Neural progenitor cell (in vitro differentiated cells): Measurements from ENCODE around the gene TASOR2. TPM values are rescaled to one million over a fixed set of nuclear protein-coding genes. Genes with fewer than 3 reads are reported as not detected.

ENCODE experiments used
- DNase-seq: peaks from one replicate; pipeline ENCODE4 v3.0.0-alpha.2; 2016; ENCODE audit warnings: low spot score
- H2AFZ ChIP-seq: fragments of 200-600 bp; sonication (generic); replicated peaks from 2 replicates; pipeline ENCODE4 v1.6.1; 2016; ENCODE audit warnings: antibody characterized with exemption
- H3F3A ChIP-seq: fragments of 200-600 bp; sonication (generic); 2 replicates; pipeline ENCODE4 v1.6.1; 2016; ENCODE audit warnings: antibody characterized with exemption, low read depth
- H3K27ac ChIP-seq: fragments of 200-600 bp; sonication (generic); 2 replicates; pipeline ENCODE4 v1.5.1; 2016; ENCODE audit warnings: mild to moderate bottlenecking
- H3K27me3 ChIP-seq: fragments of 200-600 bp; sonication (generic); 2 replicates; pipeline ENCODE4 v1.6.1; 2016; ENCODE audit warnings: mild to moderate bottlenecking, moderate library complexity
- H3K36me3 ChIP-seq: fragments of 200-600 bp; sonication (generic); 2 replicates; pipeline ENCODE4 v1.5.1; 2016
- H3K4me1 ChIP-seq: fragments of 200-600 bp; sonication (generic); 2 replicates; pipeline ENCODE4 v1.6.1; 2016; ENCODE audit warnings: mixed run types
- H3K4me2 ChIP-seq: fragments of 200-600 bp; sonication (generic); 2 replicates; pipeline ENCODE4 v1.6.1; 2016
- H3K4me3 ChIP-seq: fragments of 200-600 bp; sonication (generic); 2 replicates; pipeline ENCODE4 v1.5.1; 2016
- H3K79me2 ChIP-seq: fragments of 200-600 bp; sonication (generic); 2 replicates; pipeline ENCODE4 v1.6.1; 2016; ENCODE audit warnings: low read depth
- H3K9ac ChIP-seq: fragments of 200-600 bp; sonication (generic); 2 replicates; pipeline ENCODE4 v1.6.1; 2016
- H3K9me3 ChIP-seq: fragments of 200-600 bp; sonication (generic); 2 replicates; pipeline ENCODE4 v1.5.1; 2016; ENCODE audit warnings: low read depth
- H4K20me1 ChIP-seq: fragments of 200-600 bp; sonication (generic); 2 replicates; pipeline ENCODE4 v1.6.1; 2016; ENCODE audit warnings: low read depth
- H3K27ac Mint-ChIP-seq: 3 replicates; pipeline ENCODE4 v1.8.0; 2021; ENCODE audit warnings: mixed read lengths
- H3K27me3 Mint-ChIP-seq: 2 replicates; pipeline ENCODE4 v1.8.0; 2022; ENCODE audit warnings: low read depth, mild to moderate bottlenecking, inconsistent platforms, moderate library complexity, mixed read lengths; ENCODE audit not compliant: insufficient read depth
- H3K36me3 Mint-ChIP-seq: 3 replicates; pipeline ENCODE4 v1.8.0; 2021; ENCODE audit warnings: mixed read lengths
- H3K4me1 Mint-ChIP-seq: 3 replicates; pipeline ENCODE4 v1.8.0; 2021; ENCODE audit warnings: mixed read lengths
- H3K4me3 Mint-ChIP-seq: 3 replicates; pipeline ENCODE4 v1.8.0; 2021; ENCODE audit warnings: mild to moderate bottlenecking, moderate library complexity, mixed read lengths
- H3K9me3 Mint-ChIP-seq: 3 replicates; pipeline ENCODE4 v1.8.0; 2020; ENCODE audit warnings: mixed read lengths
- CTCF ChIP-seq: fragments of 200-600 bp; sonication (generic); IDR thresholded peaks from 2 replicates; pipeline ENCODE4 v1.5.1; 2017; ENCODE audit warnings: antibody characterized with exemption, mild to moderate bottlenecking
- EZH2 ChIP-seq: fragments of 200-600 bp; sonication (generic); IDR thresholded peaks from 2 replicates; pipeline ENCODE4 v1.6.1; 2017; ENCODE audit warnings: antibody characterized with exemption, mild to moderate bottlenecking, moderate library complexity
- EZH2phosphoT487 ChIP-seq: fragments of 200-600 bp; sonication (generic); IDR thresholded peaks from 2 replicates; pipeline ENCODE4 v1.6.1; 2017; ENCODE audit warnings: antibody characterized with exemption
- total RNA-seq: library from RNA; depleted of rRNA; stranded (reverse); fragments of >200 nt; gene quantifications from 2 replicates; pipeline ENCODE4 v1.2.3, GENCODE V29; 2015; ENCODE audit warnings: low replicate concordance

Gene TASOR2
- total RNA-seq, 1 donor from 2014 or later: 32.7 TPM

GRCh38 chr10:5710859-5711258, 26.2 kb downstream of the TASOR2 start:
- Histone ChIP-seq H3K4me1 (no peaks in the 10 kb centered on the region), H3K4me2 (no peak overlapping the region), H2AFZ (no peak overlapping the region), H3K9ac (no peak overlapping the region), H4K20me1 (no peaks in the 10 kb centered on the region), H3K27me3 (no peaks in the 10 kb centered on the region), H3K4me3 (no peak overlapping the region), H3F3A (no peaks in the 10 kb centered on the region), H3K27ac (no peak overlapping the region), H3K36me3 (no peaks in the 10 kb centered on the region), H3K79me2 (peaks cover 61% of the 10 kb centered on the region), H3K9me3 (no peaks in the 10 kb centered on the region)
- no peak overlapping the region for H3K4me3 Mint-ChIP-seq
- no peaks in the 10 kb centered on the region for H3K9me3 Mint-ChIP-seq
- peaks cover 3% of the 10 kb centered on the region for H3K27me3 Mint-ChIP-seq
- no peak for DNase-seq
- no peak for TF ChIP-seq EZH2phosphoT487
- TF ChIP-seq CTCF: no peak
- TF ChIP-seq EZH2: no peak
- H3K27ac Mint-ChIP-seq: no peak overlapping the region
- no peaks in the 10 kb centered on the region for H3K4me1 Mint-ChIP-seq
- H3K36me3 Mint-ChIP-seq: peaks cover 5% of the 10 kb centered on the region

GRCh38 chr10:5711642-5712041, 27.0 kb downstream of the TASOR2 start:
- H3K4me1 ChIP-seq: no peaks in the 10 kb centered on the region
- TF ChIP-seq CTCF (no peak), EZH2phosphoT487 (no peak), EZH2 (no peak)
- H3K4me2 ChIP-seq: no peak overlapping the region
- no peak overlapping the region for H3K4me3 ChIP-seq
- H2AFZ ChIP-seq: no peak overlapping the region
- H3K27ac ChIP-seq: no peak overlapping the region
- DNase-seq: no peak
- Mint-ChIP-seq H3K27me3 (peaks cover 3% of the 10 kb centered on the region), H3K27ac (no peak overlapping the region), H3K4me3 (no peak overlapping the region), H3K36me3 (peaks cover 5% of the 10 kb centered on the region), H3K9me3 (no peaks in the 10 kb centered on the region), H3K4me1 (no peaks in the 10 kb centered on the region)
- no peaks in the 10 kb centered on the region for H3F3A ChIP-seq
- H4K20me1 ChIP-seq: no peaks in the 10 kb centered on the region
- H3K79me2 ChIP-seq: peaks cover 60% of the 10 kb centered on the region
- no peaks in the 10 kb centered on the region for H3K27me3 ChIP-seq
- H3K36me3 ChIP-seq: no peaks in the 10 kb centered on the region
- no peaks in the 10 kb centered on the region for H3K9me3 ChIP-seq
- H3K9ac ChIP-seq: no peak overlapping the region

GRCh38 chr10:5719546-5719945, 34.9 kb downstream of the TASOR2 start:
- no peak overlapping the region for H3K27ac Mint-ChIP-seq

More at GRCh38 chr10:5719546-5719945, 34.9 kb downstream of the TASOR2 start:
- H3K4me2 ChIP-seq: no peak overlapping the region
- Mint-ChIP-seq H3K27me3 (peaks cover 3% of the 10 kb centered on the region), H3K4me3 (no peak overlapping the region), H3K9me3 (no peaks in the 10 kb centered on the region), H3K4me1 (no peaks in the 10 kb centered on the region), H3K36me3 (peaks cover 4% of the 10 kb centered on the region)
- H3K4me1 ChIP-seq: no peaks in the 10 kb centered on the region
- H3K27ac ChIP-seq: no peak overlapping the region
- no peaks in the 10 kb centered on the region for H3K36me3 ChIP-seq
- no peak overlapping the region for H3K4me3 ChIP-seq
- no peak overlapping the region for H3K9ac ChIP-seq
- H3K79me2 ChIP-seq: peaks cover 14% of the 10 kb centered on the region
- H4K20me1 ChIP-seq: no peaks in the 10 kb centered on the region
- TF ChIP-seq EZH2phosphoT487: no peak
- TF ChIP-seq CTCF: no peak
- TF ChIP-seq EZH2: no peak
- H2AFZ ChIP-seq: no peak overlapping the region
- no peaks in the 10 kb centered on the region for H3K27me3 ChIP-seq
- H3K9me3 ChIP-seq: no peaks in the 10 kb centered on the region
- no peak for DNase-seq
- no peaks in the 10 kb centered on the region for H3F3A ChIP-seq
